K562 (cell line): Measurements from ENCODE around the gene PRM2. TPM values are rescaled to one million over a fixed set of nuclear protein-coding genes. Genes with fewer than 3 reads are reported as not detected.

ENCODE experiments used
- ATAC-seq: fragments of 200-7000 bp; cut with Tn5 transposase; 3 replicates; pipeline ENCODE4 v1.9.1; 2020; ENCODE audit warnings: moderate library complexity
- BruUV-seq: library from RNA; stranded (reverse); fragments of 400-500 nt; replicated peaks from 2 replicates; lab custom pipeline; 2021; lab: Mats Ljungman, UMichigan
- CTCF ChIA-PET: fragments of 300-600 bp; formaldehyde crosslinking; extraction: SDS; loops from one replicate; lab custom pipeline; 2021; ENCODE audit warnings: low intra/inter-chr PET ratio; lab: Yijun Ruan, JAX
- POLR2A ChIA-PET: fragments of 300-600, 350-650 bp; sonication (Branson Sonifier 250); formaldehyde crosslinking; extraction: SDS; loops from one replicate; lab custom pipeline; 2021; ENCODE audit warnings: antibody characterized with exemption, inconsistent platforms; lab: Yijun Ruan, JAX
- DNase-seq, 4 experiments: peaks; one replicate each; pipeline versions ENCODE4 v3.0.0 to v3.0.0-alpha.2; 2011 to 2018; ENCODE audit warnings: low spot score in 3 of 4, mixed read lengths in 3 of 4; ENCODE audit errors: extremely low read depth in 1 of 4
- FAIRE-seq: peaks from 2 replicates; lab custom pipeline; 2011; peaks lifted over from hg19 to GRCh38; lab: Jason Lieb, UNC
- H2AFZ ChIP-seq: 2 replicates; pipeline ENCODE4 v1.6.0; 2011; ENCODE audit warnings: low read depth, low read length, control low read depth, inconsistent platforms
- H3K27ac ChIP-seq: fragments of 200-600 bp; 3 replicates; pipeline ENCODE4 v1.8.0; 2011; ENCODE audit warnings: low read depth, mild to moderate bottlenecking, control low read depth, inconsistent platforms, low read length, moderate library complexity, mixed read lengths; ENCODE audit errors: extremely low read depth
- H3K27me3 ChIP-seq, 2 experiments: fragments of 300-600 bp in 1 of 2; 2 replicates in 1 of 2; 3 replicates in 1 of 2; pipeline versions ENCODE4 v1.6.0 to v1.8.0; 2011; ENCODE audit warnings: inconsistent platforms in 2 of 2, low read length in 2 of 2, mild to moderate bottlenecking in 1 of 2, mixed read lengths in 1 of 2, moderate library complexity in 1 of 2; ENCODE audit not compliant: control insufficient read depth in 2 of 2, insufficient read depth in 2 of 2
- H3K36me3 ChIP-seq: fragments of 300-600 bp; 3 replicates; pipeline ENCODE4 v1.8.0; 2011; ENCODE audit warnings: mild to moderate bottlenecking, low read length, inconsistent platforms; ENCODE audit not compliant: control insufficient read depth, insufficient read depth
- H3K4me1 ChIP-seq, 2 experiments: fragments of 200-600 bp in 1 of 2; replicated peaks in 1 of 2; 2 replicates in 1 of 2; 3 replicates in 1 of 2; pipeline versions ENCODE4 v1.5.1 to v1.8.0; 2011; ENCODE audit warnings: inconsistent platforms in 2 of 2, low read length in 2 of 2, mild to moderate bottlenecking in 1 of 2, mixed read lengths in 1 of 2, moderate library complexity in 1 of 2; ENCODE audit not compliant: control insufficient read depth in 2 of 2, insufficient read depth in 2 of 2
- H3K4me2 ChIP-seq: 2 replicates; pipeline ENCODE4 v1.6.1; 2011; ENCODE audit warnings: low read length, control low read depth, inconsistent platforms, mixed read lengths; ENCODE audit not compliant: insufficient read depth
- H3K4me3 ChIP-seq: fragments of 200-600 bp; sonication (generic), shearing (Covaris generic); 2 replicates; pipeline ENCODE4 v1.5.1; 2016; ENCODE audit warnings: control low read depth, inconsistent platforms
- H3K79me2 ChIP-seq: fragments of 200-600 bp; 3 replicates; pipeline ENCODE4 v1.8.0; 2011; ENCODE audit warnings: low read length, inconsistent platforms; ENCODE audit not compliant: control insufficient read depth, insufficient read depth
- H3K9ac ChIP-seq, 2 experiments: 2 replicates each; pipeline versions ENCODE4 v1.6.0 to v1.6.1; 2011; ENCODE audit warnings: low read depth in 2 of 2, low read length in 2 of 2, control low read depth in 1 of 2, inconsistent platforms in 1 of 2, mild to moderate bottlenecking in 1 of 2, mixed read lengths in 1 of 2; ENCODE audit not compliant: insufficient read depth in 1 of 2
- H3K9me1 ChIP-seq: one replicate; pipeline ENCODE4 v1.6.0; 2011; ENCODE audit warnings: inconsistent platforms, mild to moderate bottlenecking, low read length, moderate library complexity; ENCODE audit not compliant: control insufficient read depth, insufficient read depth
- H3K9me3 ChIP-seq: replicated peaks from 2 replicates; pipeline ENCODE4 v1.5.1; 2011; ENCODE audit warnings: low read depth, low read length, inconsistent platforms; ENCODE audit not compliant: control insufficient read depth, insufficient read depth
- H4K20me1 ChIP-seq: replicated peaks from 2 replicates; pipeline ENCODE4 v1.6.1; 2011; ENCODE audit warnings: low read length, inconsistent platforms, mixed read lengths; ENCODE audit not compliant: control insufficient read depth, insufficient read depth
- ARNT ChIP-seq, 2 experiments: fragments of 450-650 bp; IDR thresholded peaks; 2 replicates each; pipeline ENCODE4 v1.6.1; 2016; ENCODE audit warnings: mild to moderate bottlenecking in 1 of 2
- CTBP1 ChIP-seq: fragments of 450-650 bp; IDR thresholded peaks from 2 replicates; pipeline ENCODE4 v1.6.1; 2016; ENCODE audit warnings: borderline replicate concordance
- DMBX1 ChIP-seq: fragments of 250-450 bp; sonication (Bioruptor Pico); IDR thresholded peaks from 2 replicates; pipeline ENCODE4 v1.8.0; 2022; ENCODE audit warnings: inconsistent platforms, mild to moderate bottlenecking, moderate library complexity, borderline replicate concordance
- ESRRA ChIP-seq: fragments of 450-650 bp; IDR thresholded peaks from 2 replicates; pipeline ENCODE4 v1.6.1; 2014; ENCODE audit warnings: low read depth, mild to moderate bottlenecking, moderate library complexity, borderline replicate concordance
- MYC ChIP-seq, 2 experiments: fragments of 250-450 bp in 1 of 2; sonication (Bioruptor Pico) in 1 of 2; IDR thresholded peaks; 2 replicates each; pipeline versions ENCODE4 v1.5.1 to v1.6.1; 2012 to 2021; ENCODE audit warnings: low read depth in 2 of 2, borderline replicate concordance in 1 of 2, improper control_type of control experiment in 1 of 2, low read length in 1 of 2, mild to moderate bottlenecking in 1 of 2, moderate library complexity in 1 of 2
- PHF20 ChIP-seq: fragments of 450-650 bp; IDR thresholded peaks from 2 replicates; pipeline ENCODE4 v1.6.1; 2018; ENCODE audit not compliant: partially characterized antibody
- ZNF121 ChIP-seq: sonication (generic); formaldehyde crosslinking; conservative IDR thresholded peaks from 2 replicates; pipeline ENCODE4 v1.8.0; 2022; ENCODE audit warnings: missing genetic modification reagents
- WGBS: fragments of 100-300 bp; shearing (Covaris generic); methylation state at CpG from one replicate; pipeline ENCODE4 v1.1.6; 2016; ENCODE audit warnings: low coverage, mixed read lengths; ENCODE audit not compliant: insufficient coverage; ENCODE audit errors: missing lambda C conversion rate; 5-methylcytosine and 5-hydroxymethylcytosine counted together
- in situ Hi-C: fragments of 300-500 bp; cut with MboI; formaldehyde crosslinking; loops from 4 replicates; pipeline ENCODE4 v1.15.0; 2018; ENCODE audit warnings: inconsistent platforms, mixed read lengths
- intact Hi-C: fragments of 100-400 bp; cut with micrococcal nuclease; formaldehyde crosslinking; loops from 2 replicates; pipeline ENCODE4 v1.14.2; 2022
- polyA plus RNA-seq, 8 experiments: library from polyadenylated mRNA; depleted of rRNA in 4 of 8; stranded (reverse) in 5 of 8; unstranded in 3 of 8; fragments of >200 nt; fragmentation: Nextera tagmentation in 2 of 8; fragmentation: Illumina TruSeq in 1 of 8; extraction: Ambion mirVana in 2 of 8; extraction: Trizol in 1 of 8; gene quantifications; 2 replicates each; pipeline versions ENCODE4 v1.2.1 to v1.2.3, GENCODE V29; 2011 to 2014; ENCODE audit warnings: inconsistent platforms in 1 of 8, missing spikeins in 1 of 8
- total RNA-seq, 7 experiments: library from RNA; depleted of rRNA in 6 of 7; stranded (reverse); fragments of >200 nt in 6 of 7; fragmentation: Illumina TruSeq in 2 of 7; extraction: Trizol in 2 of 7; gene quantifications; 2 replicates each; pipeline versions ENCODE4 v1.2.1 to v1.2.3, GENCODE V29; 2011 to 2021; ENCODE audit warnings: low replicate concordance in 1 of 7
- TF ChIP-seq, protein P1 (sequence below), 2 experiments: fragments of 450-650 bp; conservative IDR thresholded peaks; 2 replicates each; pipeline ENCODE4 v1.6.1; 2017; ENCODE audit warnings: mild to moderate bottlenecking in 2 of 2, moderate library complexity in 2 of 2

Gene PRM2
- total and polyA plus RNA-seq, 9 of the 15 experiments (the other 6 are each of a cell fraction or from before 2014, with no cell fraction given) = not detected

DNA sequence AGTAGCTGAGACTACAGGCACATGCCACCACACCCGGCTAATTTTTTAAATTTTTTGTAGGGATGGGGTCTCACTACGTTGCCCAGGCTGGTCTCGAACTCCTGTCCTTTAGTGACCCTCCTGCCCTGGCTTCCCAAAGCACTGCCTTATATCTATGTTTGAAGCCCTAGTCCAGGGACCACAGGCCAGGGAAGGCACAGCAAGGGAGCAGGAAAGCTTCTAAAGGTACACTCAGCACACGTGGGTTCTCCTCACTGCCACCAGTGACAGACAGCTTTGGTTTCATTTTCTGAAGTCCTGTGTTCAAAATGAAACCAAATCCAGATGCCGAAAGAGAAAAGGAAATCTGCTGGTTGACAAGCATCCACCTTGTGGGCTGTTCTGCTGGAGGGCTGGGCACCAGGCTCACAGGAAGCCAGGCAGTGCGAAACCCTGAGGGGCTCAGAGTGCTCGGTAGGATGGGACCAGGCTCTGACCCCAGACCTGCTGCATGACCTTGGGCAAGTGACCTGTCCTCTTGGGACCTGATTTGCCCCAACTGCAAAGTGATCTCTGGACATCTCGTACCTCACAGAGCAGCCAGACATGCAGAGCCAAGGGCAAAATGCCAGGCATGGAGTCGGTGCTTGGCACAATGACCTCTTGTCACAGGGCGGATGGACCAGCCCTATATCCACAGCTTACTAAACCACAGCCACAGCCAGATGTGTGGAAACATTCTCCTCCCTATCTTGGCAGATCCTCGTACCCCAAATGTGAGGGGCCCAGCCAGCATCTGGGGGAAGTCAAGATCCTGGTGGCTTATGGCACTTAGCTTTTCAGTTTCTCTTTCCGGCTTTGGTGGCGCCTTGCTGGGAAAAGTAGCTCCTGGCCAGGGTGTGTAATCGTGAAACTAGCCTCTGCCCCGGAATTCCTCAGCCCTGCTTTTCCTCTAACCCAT is 17.5 kb downstream of the PRM2 start:
- Histone ChIP-seq H3K79me2 (peaks cover 18% of the 10 kb centered on the region), H3K9me1 (no peaks in the 10 kb centered on the region), H3K27me3 (peaks cover 0 to 15% of the 10 kb centered on the region in 2 experiments; a peak in 1 of 5 replicates), H3K27ac (no peak overlapping the region), H3K9ac (peak overlapping the region in 1 of 2 experiments; percentile 44; a peak in 1 of 4 replicates), H3K4me1 (peaks cover 18 to 35% of the 10 kb centered on the region in 2 experiments; a peak in 4 of 5 replicates), H3K4me3 (no peak overlapping the region), H3K36me3 (peaks cover 3% of the 10 kb centered on the region; the same call in 1 of the 3 replicates), H3K9me3 (no peaks in the 10 kb centered on the region), H4K20me1 (peaks cover 11% of the 10 kb centered on the region; the same call in 1 of the 2 replicates), H2AFZ (no peak overlapping the region), H3K4me2 (peak overlapping the region; percentile 29)
- ChIA-PET POLR2A (interaction anchor here (0.7 to 0.9 kb wide), 2 partner anchors 8 to 210 kb away, joined by 3 to 5 read pairs; no protein-coding TSS in a partner anchor), CTCF (interaction anchor here (5.2 kb wide), 1 partner anchor 288 kb away, joined by 58 read pairs; no protein-coding TSS in a partner anchor)
- 40% methylated on average over 15 of the region's 15 CpGs for WGBS
- no peak for FAIRE-seq
- in situ Hi-C loops (no loop called here), intact Hi-C loops (loop anchor here (10.0 kb wide), 2 partner anchors 54 to 124 kb away; no protein-coding TSS in a partner anchor)
- BruUV-seq = no TSS peak
- DNase-seq = no peak
- no peak for ATAC-seq
- no peak for TF ChIP-seq CTBP1
- TF ChIP-seq DMBX1 (CRISPR knock-in tag) = no peak
- peak; percentile 66; the same call in 1 of the 2 replicates for TF ChIP-seq ESRRA
- TF ChIP-seq, protein P1, sequence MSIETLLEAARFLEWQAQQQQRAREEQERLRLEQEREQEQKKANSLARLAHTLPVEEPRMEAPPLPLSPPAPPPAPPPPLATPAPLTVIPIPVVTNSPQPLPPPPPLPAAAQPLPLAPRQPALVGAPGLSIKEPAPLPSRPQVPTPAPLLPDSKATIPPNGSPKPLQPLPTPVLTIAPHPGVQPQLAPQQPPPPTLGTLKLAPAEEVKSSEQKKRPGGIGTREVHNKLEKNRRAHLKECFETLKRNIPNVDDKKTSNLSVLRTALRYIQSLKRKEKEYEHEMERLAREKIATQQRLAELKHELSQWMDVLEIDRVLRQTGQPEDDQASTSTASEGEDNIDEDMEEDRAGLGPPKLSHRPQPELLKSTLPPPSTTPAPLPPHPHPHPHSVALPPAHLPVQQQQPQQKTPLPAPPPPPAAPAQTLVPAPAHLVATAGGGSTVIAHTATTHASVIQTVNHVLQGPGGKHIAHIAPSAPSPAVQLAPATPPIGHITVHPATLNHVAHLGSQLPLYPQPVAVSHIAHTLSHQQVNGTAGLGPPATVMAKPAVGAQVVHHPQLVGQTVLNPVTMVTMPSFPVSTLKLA (conservative IDR thresholded peaks at IDR 0.05) = 0 out of 4 replicates have a peak, but pooled peaks of 1 of the 2 experiments have one; percentile 18
- 0 out of 2 replicates have a peak, but pooled peaks have one; percentile 17 for TF ChIP-seq MYC (IDR thresholded peaks at IDR 0.05; ENCODE audit: low read depth, low read length)
- no peak for TF ChIP-seq MYC (CRISPR knock-in tag; IDR thresholded peaks at IDR 0.05; ENCODE audit: borderline replicate concordance, low read depth)
- TF ChIP-seq ARNT (IDR thresholded peaks at IDR 0.05) = no peak
- TF ChIP-seq ZNF121 = peak; percentile 87
- no peak for TF ChIP-seq PHF20
